ENCODE measurements around the gene SDF2L1. TPM values are rescaled to one million over a fixed set of nuclear protein-coding genes. Genes with fewer than 3 reads are reported as not detected.
A peak's percentile ranks its signal among the peaks of the same experiment; 100 is the strongest.

Gene SDF2L1
- total and polyA plus RNA-seq, 10 of the 15 experiments (the other 5 are each of a cell fraction or from before 2014, with no cell fraction given): 3.0 to 214 (median 55.5) TPM

GRCh38 chr22:21640810-21641209, 1.3 kb upstream of the SDF2L1 start:
- Histone ChIP-seq H3K27ac (ENCODE audit: control insufficient read depth, insufficient read depth) (no peak overlapping the region), H3K9me3 (replicated peaks; ENCODE audit: control insufficient read depth, insufficient read depth, low read length) (no peaks in the 10 kb centered on the region), H3K4me1 (ENCODE audit: control insufficient read depth, insufficient read depth, low read length) (peaks cover 10% of the 10 kb centered on the region), H3K4me3 (no peak overlapping the region), H3K36me3 (ENCODE audit: control insufficient read depth in 2 of 2, insufficient read depth in 2 of 2, low read length in 1 of 2) (peaks cover 0 to 3% of the 10 kb centered on the region in 2 experiments; a peak in 2 of 4 replicates), H3K4me2 (ENCODE audit: control insufficient read depth, insufficient read depth) (peak overlapping the region; percentile 94; the same call in 1 of the 2 replicates), H3K9ac (ENCODE audit: control insufficient read depth, insufficient read depth, low read length) (peak overlapping the region; percentile 89), H3K79me2 (ENCODE audit: control insufficient read depth, insufficient read depth, low read length) (peaks cover 21% of the 10 kb centered on the region), H4K20me1 (ENCODE audit: control insufficient read depth, insufficient read depth) (peaks cover 4% of the 10 kb centered on the region; the same call in 1 of the 2 replicates), H3K27me3 (replicated peaks in 1 of 2; ENCODE audit: control insufficient read depth in 2 of 2, insufficient read depth in 2 of 2, low read length in 1 of 2) (no peaks in the 10 kb centered on the region), H2AFZ (ENCODE audit: control insufficient read depth, low read depth, low read length) (no peak overlapping the region; the same call in 1 of the 2 replicates)
- intact Hi-C loops (cut with micrococcal nuclease; ENCODE audit: unreplicated experiment) (loop anchor here (10.0 kb wide), 1 partner anchor 56 kb away; no protein-coding TSS in a partner anchor), in situ Hi-C loops (cut with MboI) (no loop called here)
- BruUV-seq (replicated peaks): no TSS peak
- ATAC-seq (no peak), FAIRE-seq (no peak), DNase-seq (ENCODE audit: low read depth, low spot score) (no peak)
- WGBS (ENCODE audit: insufficient coverage, insufficient replicate concordance, low lambda C conversion rate, missing lambda C conversion rate): 47% methylated on average over 5 of the region's 5 CpGs
- ChIA-PET CTCF (interaction anchor here (0.9 to 5.6 kb wide), 3 partner anchors 11 to 72 kb away, joined by 3 to 106 read pairs (median 5); partner anchors contain the start of genes CCDC116 and YDJC), SMC1A (ENCODE audit: uncharacterized antibody, unreplicated experiment) (interaction anchor here (0.7 to 3.9 kb wide), 4 partner anchors 11 to 25 kb away, joined by 3 to 39 read pairs (median 6); partner anchors contain the start of genes PPIL2 and YDJC), RAD21 (ENCODE audit: unreplicated experiment) (interaction anchor here (3.2 to 3.4 kb wide), 2 partner anchors 11 to 72 kb away, joined by 12 to 50 read pairs; partner anchors contain the start of gene YDJC), POLR2A (interaction anchor here (0.7 to 3.6 kb wide), 4 partner anchors 11 to 54 kb away, joined by 3 to 42 read pairs (median 4); partner anchors contain the start of gene YDJC)
- TF ChIP-seq RELA (IDR thresholded peaks at IDR 0.05; ENCODE audit: borderline replicate concordance, partially characterized antibody) (no peak), IRF4 (IDR thresholded peaks at IDR 0.05; ENCODE audit: low read depth, low read length) (no peak), MLLT1 (IDR thresholded peaks at IDR 0.05) (no peak), HCFC1 (IDR thresholded peaks at IDR 0.05; ENCODE audit: low read length) (no peak), MEF2B (IDR thresholded peaks at IDR 0.05; ENCODE audit: partially characterized antibody, poor library complexity, severe bottlenecking) (no peak), NKRF (conservative IDR thresholded peaks at IDR 0.05) (no peak), MXI1 (IDR thresholded peaks at IDR 0.05; ENCODE audit: low read depth, low read length) (no peak), SREBF1 (IDR thresholded peaks at IDR 0.05; ENCODE audit: low read length) (no peak), CREM (IDR thresholded peaks at IDR 0.05; ENCODE audit: low read depth) (no peak), NR2C2 (IDR thresholded peaks at IDR 0.05; ENCODE audit: borderline replicate concordance, control insufficient read depth, insufficient read length, low read depth) (no peak)

All from GM12878 (cell line).